Fibroblast of mammary gland (primary cell): Measurements from ENCODE around the gene VWA7.

Source experiments
- DNase-seq: peaks from one replicate; pipeline ENCODE4 v3.0.0-alpha.2; 2010; ENCODE audit warnings: low read depth
- H3K4me3 ChIP-seq: 2 replicates; pipeline ENCODE4 v1.5.1; 2011; ENCODE audit warnings: low read depth, mild to moderate bottlenecking, low read length, moderate library complexity; ENCODE audit not compliant: control insufficient read depth
- CTCF ChIP-seq: conservative IDR thresholded peaks from 2 replicates; pipeline ENCODE4 v1.5.1; 2011; ENCODE audit warnings: low read depth, low read length, inconsistent platforms; ENCODE audit not compliant: control insufficient read depth, insufficient read depth

VWA7 gene

DNA sequence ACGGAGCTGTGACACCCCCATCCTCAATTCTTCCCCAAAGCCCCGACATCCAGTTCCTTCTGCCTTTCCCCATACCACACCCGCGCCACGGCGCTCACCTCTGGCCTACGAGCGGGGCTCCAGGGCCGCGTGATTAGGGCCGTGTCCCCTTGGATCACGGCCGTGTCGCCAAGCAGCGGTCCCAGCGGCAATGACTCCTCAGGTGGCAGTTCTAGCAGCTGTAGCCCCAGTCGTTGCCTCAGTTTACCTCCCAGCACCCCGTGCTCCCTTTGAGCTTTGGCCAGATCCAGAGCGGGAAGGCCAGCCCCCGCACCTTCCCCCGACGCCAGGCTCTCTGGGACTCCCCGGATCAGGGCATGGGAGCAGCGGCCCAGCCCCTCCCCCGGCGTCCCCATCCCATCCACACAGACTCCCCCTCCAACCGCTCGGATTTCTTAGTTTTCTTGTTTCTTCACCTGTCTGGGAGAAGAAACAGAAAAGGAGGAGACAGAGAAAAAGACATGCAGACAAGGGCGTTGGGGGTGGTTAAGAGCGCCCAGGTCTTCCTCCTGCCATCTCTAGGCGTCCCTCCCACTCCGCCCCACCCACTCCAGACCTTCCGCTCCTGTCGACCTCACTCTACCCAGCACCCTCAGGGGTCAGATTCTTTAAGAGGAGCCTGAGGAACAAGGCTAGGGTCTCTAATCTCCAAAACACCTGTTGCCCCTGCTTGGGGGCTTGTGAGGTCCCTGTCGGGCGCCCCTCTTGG is 48.2 kb downstream of the VWA7 start, which contains the start of gene DDAH2:
TSS of gene DDAH2 (minus strand) at position 533 of the 748 bp plus-strand sequence. CDS start at position 395, 138 bp downstream.
- peak; percentile 36 for TF ChIP-seq CTCF
- peak within 1 kb of the TSS; percentile 71 for H3K4me3 ChIP-seq
- no peak for DNase-seq

GRCh38 chr6:31727717-31728671 is 49.1 kb downstream of the VWA7 start:
- H3K4me3 ChIP-seq = no peak overlapping the region
- TF ChIP-seq CTCF = no peak
- no peak for DNase-seq

- no peak for TF ChIP-seq CTCF
- no peak overlapping the region for H3K4me3 ChIP-seq
- no peak for DNase-seq
Measured at GRCh38 chr6:31727034-31727716, 50.0 kb downstream of the VWA7 start.

DNA sequence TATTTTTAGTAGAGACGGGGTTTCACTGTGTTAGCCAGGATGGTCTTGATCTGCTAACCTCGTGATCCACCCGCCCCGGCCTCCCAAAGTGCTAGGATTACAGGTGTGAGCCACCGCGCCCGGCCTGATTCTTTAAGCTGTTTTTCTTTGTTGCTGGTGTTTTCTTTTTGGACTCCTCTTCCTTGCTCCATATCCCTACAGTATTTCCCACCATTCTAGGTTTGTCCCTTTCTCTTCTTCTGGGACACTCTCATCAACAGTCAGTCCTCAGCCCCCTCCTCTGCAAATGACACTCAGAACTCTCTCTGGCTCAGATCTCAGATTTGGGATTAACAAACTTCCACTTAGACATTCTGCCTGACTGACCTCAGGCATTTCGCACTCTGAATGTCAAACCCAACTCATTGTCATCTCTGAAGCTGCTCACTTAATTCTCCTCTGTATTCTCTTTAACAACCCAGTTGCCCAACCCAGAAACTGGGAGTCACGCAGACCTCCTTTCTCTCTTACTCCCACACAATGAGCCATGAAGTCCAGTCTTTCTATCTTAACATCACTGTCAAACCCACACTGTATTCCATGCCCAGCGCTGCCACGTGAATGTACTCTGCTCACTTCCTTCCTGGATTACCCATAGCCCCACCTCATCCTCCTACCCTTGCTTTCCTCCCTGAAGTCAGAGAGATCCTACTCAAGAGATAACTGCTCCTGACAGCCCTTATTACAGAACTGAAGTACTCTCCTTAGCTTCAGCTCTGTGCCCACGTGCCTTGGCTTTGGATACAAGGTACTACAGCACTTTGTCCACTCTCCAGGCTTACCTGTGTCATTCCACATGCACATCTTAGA is 51.4 kb downstream of the VWA7 start:
- H3K4me3 ChIP-seq = no peak overlapping the region
- no peak for TF ChIP-seq CTCF
- no peak for DNase-seq

- no peak for DNase-seq
- H3K4me3 ChIP-seq = no peak overlapping the region
- TF ChIP-seq CTCF = no peak
Measured at GRCh38 chr6:31723980-31724691, 53.0 kb downstream of the VWA7 start.
